HG02970 (cell line): ENCODE data around the gene RAF1.
"Not testable (repeated sequence)": the region's sequence is repeated elsewhere in the genome, so short reads cannot be mapped to it uniquely, and the experiment has no call there.

ENCODE experiments used
- ATAC-seq: cut with Tn5 transposase; IDR thresholded peaks from one replicate; pipeline ENCODE4 v1.9.1; 2021; ENCODE audit warnings: mild to moderate bottlenecking, moderate library complexity, moderate number of reproducible peaks; ENCODE audit not compliant: unreplicated experiment, low FRiP score

RAF1 gene

GRCh38 chr3:12568747-12569146, 95.2 kb downstream of the RAF1 start:
- ATAC-seq = no peak

DNA sequence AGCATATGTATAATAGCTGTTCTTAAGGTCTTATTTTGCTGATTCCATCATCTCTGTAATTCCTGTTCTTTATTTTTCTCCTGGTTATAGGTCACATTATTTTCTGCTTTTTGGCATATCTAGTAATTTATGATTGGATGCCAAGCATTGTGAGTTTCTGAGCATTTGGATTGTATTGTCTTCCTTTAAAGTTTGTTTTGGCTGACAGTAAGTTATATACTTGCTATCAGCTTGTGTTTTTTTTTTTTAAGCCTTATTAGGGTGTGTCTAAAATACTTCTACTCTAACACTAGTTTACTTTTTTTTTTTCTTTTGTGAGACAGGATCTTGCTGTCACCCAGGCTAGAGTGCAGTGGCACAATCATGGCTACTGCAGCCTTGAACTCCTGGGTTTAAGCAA, 96.9 kb downstream of the RAF1 start:
- no peak for ATAC-seq

GRCh38 chr3:12562451-12562850, 101.5 kb downstream of the RAF1 start:
- no peak for ATAC-seq

GRCh38 chr3:12561397-12561796, 102.5 kb downstream of the RAF1 start:
- ATAC-seq = no peak

DNA sequence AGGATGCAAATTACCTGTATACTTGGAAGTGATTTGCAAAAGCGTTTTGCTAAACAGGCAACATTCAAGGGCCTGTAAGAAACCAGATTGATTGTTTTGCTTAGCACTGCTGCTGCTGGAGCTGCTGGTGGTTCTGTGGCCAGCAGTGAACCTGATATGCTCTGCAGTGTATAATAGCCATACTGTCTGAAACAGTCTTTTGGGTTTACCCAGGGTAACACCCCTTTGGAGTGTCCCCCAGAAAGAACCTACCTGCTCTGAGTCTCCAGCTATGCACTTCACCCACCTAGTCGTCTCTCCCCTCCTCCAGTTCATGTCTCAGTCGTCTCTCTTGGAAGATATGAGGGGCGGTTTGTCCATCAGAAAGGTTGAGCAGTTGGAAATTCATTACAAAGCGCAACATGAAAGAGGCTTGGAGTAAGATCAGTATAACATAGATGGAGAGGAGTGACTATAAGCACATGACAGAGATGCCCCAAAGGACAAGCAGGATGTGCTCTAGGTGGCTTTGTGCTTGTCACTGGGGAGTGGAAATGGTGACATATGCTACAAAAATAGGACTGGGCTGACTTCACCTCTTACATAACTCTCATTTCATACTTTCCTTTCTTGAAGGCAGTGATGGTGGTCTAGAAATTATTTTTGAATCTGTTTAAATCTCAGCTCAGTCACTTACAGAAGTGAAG, 103.3 kb downstream of the RAF1 start:
- ATAC-seq = no peak

GRCh38 chr3:12559520-12559919, 104.4 kb downstream of the RAF1 start:
- ATAC-seq = no peak

DNA sequence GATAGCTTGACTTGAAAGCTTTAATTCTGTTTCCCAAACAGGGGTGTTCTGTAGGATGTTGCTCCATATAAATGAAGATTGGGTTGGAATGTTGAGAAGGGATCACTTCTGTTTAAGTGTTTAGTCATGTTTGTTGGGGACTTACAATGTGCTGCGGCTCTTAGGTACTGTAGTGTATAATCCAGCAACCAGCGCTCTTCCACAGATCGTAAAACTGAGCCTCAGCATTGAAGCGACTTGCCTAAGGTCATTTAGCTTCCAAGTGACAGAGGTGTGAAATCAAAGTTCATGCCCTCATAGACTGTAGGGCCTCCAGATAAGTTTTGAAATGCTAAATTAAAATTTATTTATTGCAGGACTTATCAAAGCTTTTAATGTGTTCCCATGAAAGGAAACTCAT, 105.2 kb downstream of the RAF1 start:
- no peak for ATAC-seq

DNA sequence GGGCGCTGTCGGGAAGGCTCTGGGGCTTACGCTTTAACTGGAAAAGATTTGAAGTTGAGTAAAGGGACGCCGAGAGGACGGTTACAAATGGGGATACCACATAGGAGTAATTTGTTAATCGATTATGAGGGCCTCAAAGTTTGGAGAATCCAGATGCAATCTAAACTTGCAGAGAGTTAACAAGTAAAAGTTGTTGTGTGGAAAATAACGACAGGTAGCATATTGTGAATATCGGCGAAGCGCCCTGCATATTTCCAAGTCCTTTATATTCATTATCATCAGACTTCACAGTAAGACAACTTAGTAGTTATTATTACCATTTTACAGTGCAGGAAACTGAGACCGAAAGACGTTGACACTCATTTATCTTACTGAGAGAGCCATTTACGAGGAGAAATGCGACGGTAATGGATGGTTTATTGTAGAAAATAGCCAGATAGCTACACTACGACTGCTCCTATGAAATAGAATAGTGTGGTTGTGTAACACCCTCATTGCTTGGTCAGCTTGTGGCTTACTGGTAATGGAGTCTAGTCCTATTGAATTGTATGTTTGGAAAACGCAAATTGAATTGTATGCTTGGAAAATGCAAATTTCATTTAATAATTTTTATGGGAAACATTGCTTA, 106.3 kb downstream of the RAF1 start:
- ATAC-seq = no peak

GRCh38 chr3:12556690-12557472, 107.0 kb downstream of the RAF1 start, which contains the start of gene MKRN2:
Gene MKRN2 (plus strand): TSS chr3:12557087. CDS start chr3:12557151, 64 bp downstream.
- ATAC-seq = peak; percentile 80

DNA sequence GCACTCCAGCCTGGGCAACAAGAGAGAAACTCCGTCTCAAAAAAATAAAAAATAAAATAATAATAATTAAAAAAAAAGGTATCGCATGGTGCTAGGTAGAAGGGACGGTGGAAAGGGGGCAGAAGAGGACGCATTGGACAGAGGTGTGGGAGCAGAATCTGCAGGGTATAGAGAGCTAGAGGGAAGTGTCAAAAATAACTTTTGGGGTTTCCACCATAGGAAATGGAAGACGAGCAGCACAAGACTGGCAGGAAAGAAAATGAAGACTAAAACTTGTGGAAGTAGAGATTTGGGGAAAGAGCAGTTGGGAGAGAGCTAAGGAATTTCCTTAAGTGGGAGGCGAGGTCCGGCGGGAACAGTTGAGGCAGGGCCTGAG, 107.6 kb downstream of the RAF1 start:
- ATAC-seq = no peak

GRCh38 chr3:12553921-12554391, 110.0 kb downstream of the RAF1 start:
- no peak for ATAC-seq

GRCh38 chr3:12549971-12550760, 113.8 kb downstream of the RAF1 start:
- no peak for ATAC-seq

- no peak for ATAC-seq
These were observed 118.5 kb downstream of the RAF1 start, which contains the start of gene MKRN2OS for GRCh38 chr3:12545473-12545791. Gene MKRN2OS (minus strand): TSS chr3:12545499. CDS start chr3:12545464, 35 bp downstream.

DNA sequence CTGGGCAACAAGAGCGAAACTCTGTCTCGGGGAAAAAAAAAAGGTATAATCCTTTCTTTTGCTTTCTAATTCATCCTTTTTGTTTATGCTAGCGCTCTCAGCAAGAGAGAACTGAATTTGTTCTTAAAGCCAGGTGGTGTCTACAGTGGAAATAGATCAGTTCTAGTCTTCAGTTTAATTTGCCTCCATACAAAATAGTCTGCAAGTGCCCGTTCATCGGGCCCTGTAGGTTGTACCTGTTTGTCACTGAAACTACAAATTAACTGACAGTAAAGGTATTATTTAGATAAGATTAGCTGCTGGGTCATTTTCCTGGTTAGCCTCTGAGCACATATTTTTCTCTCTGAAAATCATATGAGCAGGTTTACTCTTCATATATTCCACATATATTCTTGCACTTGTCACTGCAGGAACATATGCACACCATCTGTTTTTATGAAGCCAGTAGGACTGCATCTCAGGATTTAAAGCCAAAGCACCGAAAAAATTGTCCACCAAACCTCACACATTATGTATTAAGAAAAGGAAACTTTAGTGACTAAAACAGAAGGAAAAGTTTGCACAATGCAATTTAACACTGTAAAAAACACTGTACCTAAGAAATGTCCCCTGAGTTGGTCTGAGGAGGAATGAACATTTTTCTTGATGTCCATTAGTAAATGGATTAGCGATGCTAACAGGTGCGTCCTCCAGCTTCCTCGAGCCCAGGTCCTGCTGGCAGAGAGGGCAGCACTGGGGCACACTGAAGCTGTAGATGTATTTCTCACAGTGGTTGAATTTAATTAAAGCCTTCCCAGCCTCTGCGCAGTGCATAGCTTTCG, 119.1 kb downstream of the RAF1 start:
- no peak for ATAC-seq

DNA sequence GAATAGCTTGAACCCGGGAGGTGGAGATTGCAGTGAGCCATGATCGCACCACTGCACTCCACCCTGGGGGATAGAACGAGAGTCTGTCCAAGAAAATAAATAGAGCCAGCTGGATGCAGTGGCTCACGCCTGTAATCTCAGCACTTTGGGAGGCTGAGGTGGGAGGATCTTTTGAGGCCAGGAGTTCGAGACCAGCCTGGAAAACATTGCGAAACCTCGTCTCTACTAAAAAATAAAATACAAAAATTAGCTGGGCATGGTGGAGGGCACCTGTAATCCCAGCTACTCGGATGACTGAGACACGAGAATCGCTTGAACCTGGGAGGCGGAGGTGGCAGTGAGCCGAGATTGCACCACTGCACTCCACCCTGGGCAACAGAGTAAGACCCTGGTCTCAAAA, 120.4 kb downstream of the RAF1 start:
- ATAC-seq = not testable (repeated sequence)

DNA sequence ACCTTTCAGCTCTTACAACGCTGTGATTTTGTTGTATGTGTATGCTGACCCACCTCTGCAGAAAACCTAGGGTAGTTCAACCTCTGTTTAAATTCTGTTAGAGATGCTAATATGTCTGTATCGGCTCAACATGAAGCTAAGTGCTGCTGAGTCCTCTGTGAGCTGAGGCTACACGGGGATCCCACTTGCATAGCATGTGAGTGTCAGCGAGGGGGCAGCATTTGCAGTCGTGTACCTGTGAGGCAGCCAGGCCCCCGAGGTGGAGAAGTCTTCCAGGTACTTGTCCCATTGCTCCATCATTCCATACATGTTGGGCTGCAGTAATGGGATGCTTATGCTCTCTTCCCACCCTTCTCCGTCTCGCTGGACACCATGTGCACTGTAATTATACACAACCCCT, 122.3 kb downstream of the RAF1 start:
- ATAC-seq = no peak

DNA sequence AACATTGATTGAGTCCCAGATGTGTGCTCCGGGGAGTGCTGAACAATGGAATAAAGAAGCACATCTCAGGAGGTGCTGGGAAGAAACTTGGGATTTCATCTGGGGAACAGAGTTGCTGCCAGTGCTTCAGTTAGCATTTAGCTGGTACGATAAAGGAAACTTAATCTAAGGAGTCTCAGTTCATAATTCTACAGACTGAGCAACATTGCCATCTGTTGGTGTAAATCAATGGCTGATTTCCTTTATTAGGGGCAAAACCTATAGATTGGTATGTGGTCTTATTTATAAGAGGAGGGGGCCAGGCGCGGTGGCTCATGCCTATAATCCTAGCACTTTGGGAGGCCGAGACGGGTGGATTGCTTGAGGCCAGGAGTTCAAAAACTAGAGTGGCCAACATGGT, 127.5 kb downstream of the RAF1 start:
- ATAC-seq = no peak
